T-helper 17 cell (primary cell): Measurements from ENCODE around the gene ADARB2. TPM values are rescaled to one million over a fixed set of nuclear protein-coding genes. Genes with fewer than 3 reads are reported as not detected.
"Not testable (repeated sequence)": the region's sequence is repeated elsewhere in the genome, so short reads cannot be mapped to it uniquely, and the experiment has no call there.

Source experiments
- ATAC-seq: fragments of 150-1000 bp; cut with Tn5 transposase; 2 replicates; pipeline ENCODE4 v1.10.0; 2021; ENCODE audit warnings: mild to moderate bottlenecking, moderate library complexity
- DNase-seq, 3 donors: peaks; one replicate each; pipeline versions ENCODE4 v3.0.0 to v3.0.0-alpha.2; 2020 to 2021
- H3K9me3 ChIP-seq: one replicate; pipeline ENCODE4 v1.7.0; 2013; ENCODE audit warnings: low read length, mild to moderate bottlenecking; ENCODE audit not compliant: control insufficient read depth, poor library complexity, severe bottlenecking
- H3K27ac Mint-ChIP-seq: one replicate; pipeline ENCODE4 v1.8.0; 2022; ENCODE audit warnings: mild to moderate bottlenecking, moderate library complexity, mixed read lengths
- H3K27me3 Mint-ChIP-seq: one replicate; pipeline ENCODE4 v1.8.0; 2022; ENCODE audit warnings: mixed read lengths
- H3K36me3 Mint-ChIP-seq: one replicate; pipeline ENCODE4 v1.8.0; 2022; ENCODE audit warnings: low read depth, mixed read lengths
- H3K4me1 Mint-ChIP-seq: one replicate; pipeline ENCODE4 v1.8.0; 2022; ENCODE audit warnings: mild to moderate bottlenecking, mixed read lengths
- H3K4me3 Mint-ChIP-seq: one replicate; pipeline ENCODE4 v1.8.0; 2022; ENCODE audit warnings: mild to moderate bottlenecking, moderate library complexity, mixed read lengths
- total RNA-seq, 4 donors: library from RNA in 2 of 4; stranded (reverse) in 2 of 4; gene quantifications; one replicate each; pipeline ENCODE4 v1.2.3 and lab custom pipeline; 2022 to 2026

The ADARB2 gene
- total RNA-seq, 2 donors from 2014 or later = 0.18 TPM; not detected in 1

DNA sequence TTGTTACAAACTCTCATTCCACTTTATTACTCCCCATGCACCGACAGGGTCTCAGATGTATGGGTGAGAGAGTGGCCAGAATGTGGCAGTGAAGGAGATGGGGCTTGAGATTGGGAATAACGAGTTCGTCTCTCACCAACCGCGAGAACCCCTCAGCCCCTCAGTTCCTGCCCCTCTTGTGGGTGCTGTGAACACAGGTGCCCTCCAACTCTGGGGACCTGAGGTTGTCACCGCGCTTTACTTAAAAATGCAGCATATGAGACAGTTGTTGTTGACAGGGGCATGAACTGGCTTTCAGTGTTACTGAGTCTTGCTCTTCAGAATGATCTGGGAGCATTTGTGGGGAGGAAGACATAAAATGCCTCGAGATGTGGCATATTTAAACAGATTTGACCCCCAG is 391.1 kb downstream of the ADARB2 start:
- ATAC-seq (no peak), DNase-seq (no peak)
- peaks cover 4% of the 10 kb centered on the region for H3K36me3 Mint-ChIP-seq
- H3K4me1 Mint-ChIP-seq = peaks cover 2% of the 10 kb centered on the region
- no peak overlapping the region for H3K4me3 Mint-ChIP-seq
- peaks cover 29% of the 10 kb centered on the region for H3K27me3 Mint-ChIP-seq
- no peaks in the 10 kb centered on the region for H3K9me3 ChIP-seq
- no peak overlapping the region for H3K27ac Mint-ChIP-seq

DNA sequence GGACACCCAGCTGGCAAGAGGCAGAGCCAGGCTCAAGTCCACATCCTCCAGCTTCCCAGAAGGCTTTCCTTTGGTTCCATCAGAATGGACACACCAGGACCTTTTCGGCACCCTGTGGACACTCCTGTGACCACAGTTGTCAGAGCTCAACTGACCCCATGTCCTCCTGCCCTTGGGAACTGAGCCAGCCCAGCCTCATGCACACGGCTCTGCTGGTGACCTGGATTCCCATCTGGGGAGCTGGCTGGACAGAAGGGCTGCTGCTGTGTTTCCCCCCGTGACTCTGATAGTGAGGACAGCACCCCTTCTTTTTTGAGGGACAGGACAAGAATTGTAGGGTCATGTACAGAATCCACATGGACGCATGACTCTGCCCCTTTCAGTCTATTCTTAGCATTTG is 392.0 kb downstream of the ADARB2 start:
- Mint-ChIP-seq H3K27ac (no peak overlapping the region), H3K27me3 (peaks cover 29% of the 10 kb centered on the region)

GRCh38 chr10:1344846-1345245 is 392.5 kb downstream of the ADARB2 start:
- no peak overlapping the region for H3K27ac Mint-ChIP-seq
- H3K27me3 Mint-ChIP-seq = peaks cover 25% of the 10 kb centered on the region
- H3K4me1 Mint-ChIP-seq = peaks cover 2% of the 10 kb centered on the region
- H3K36me3 Mint-ChIP-seq = peaks cover 4% of the 10 kb centered on the region
- H3K4me3 Mint-ChIP-seq = no peak overlapping the region
- no peak for DNase-seq
- no peak for ATAC-seq
- H3K9me3 ChIP-seq = no peaks in the 10 kb centered on the region

More for the DNA sequence above, 392.0 kb downstream of the ADARB2 start:
- ATAC-seq = no peak
- Mint-ChIP-seq H3K36me3 (peaks cover 4% of the 10 kb centered on the region), H3K4me1 (peaks cover 2% of the 10 kb centered on the region), H3K4me3 (no peak overlapping the region)
- no peaks in the 10 kb centered on the region for H3K9me3 ChIP-seq
- DNase-seq = no peak

GRCh38 chr10:1344408-1344807 is 392.9 kb downstream of the ADARB2 start:
- Mint-ChIP-seq H3K4me3 (no peak overlapping the region), H3K4me1 (no peaks in the 10 kb centered on the region), H3K27me3 (peaks cover 21% of the 10 kb centered on the region), H3K36me3 (peaks cover 3% of the 10 kb centered on the region), H3K27ac (no peak overlapping the region)
- DNase-seq (no peak), ATAC-seq (no peak)
- H3K9me3 ChIP-seq = no peaks in the 10 kb centered on the region

GRCh38 chr10:1343176-1343575 is 394.1 kb downstream of the ADARB2 start:
- no peaks in the 10 kb centered on the region for H3K4me1 Mint-ChIP-seq
- H3K9me3 ChIP-seq = no peaks in the 10 kb centered on the region
- H3K27me3 Mint-ChIP-seq = peaks cover 16% of the 10 kb centered on the region
- DNase-seq = no peak
- peaks cover 2% of the 10 kb centered on the region for H3K36me3 Mint-ChIP-seq
- ATAC-seq = no peak
- no peak overlapping the region for H3K4me3 Mint-ChIP-seq
- no peak overlapping the region for H3K27ac Mint-ChIP-seq

DNA sequence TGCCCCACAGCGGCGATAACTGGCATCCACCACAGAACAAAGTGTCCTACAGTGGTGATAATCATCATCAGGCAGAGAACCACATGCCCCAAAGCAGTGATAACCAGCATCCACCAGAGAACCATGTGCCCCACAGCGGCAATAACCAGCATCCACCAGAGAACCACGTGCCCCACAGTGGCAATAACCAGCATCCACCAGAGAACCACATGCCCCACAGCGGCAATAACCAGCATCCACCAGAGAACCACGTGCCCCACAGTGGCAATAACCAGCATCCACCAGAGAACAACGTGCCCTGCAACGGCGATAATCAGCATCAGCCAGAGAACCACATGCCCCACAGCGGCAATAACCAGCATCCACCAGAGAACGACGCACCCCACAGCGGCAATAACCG is 396.3 kb downstream of the ADARB2 start:
- H3K4me1 Mint-ChIP-seq, ATAC-seq, H3K4me3 Mint-ChIP-seq, DNase-seq, H3K9me3 ChIP-seq, H3K36me3 Mint-ChIP-seq, H3K27ac Mint-ChIP-seq: not testable (repeated sequence)
- H3K27me3 Mint-ChIP-seq = peaks cover 25% of the 10 kb centered on the region

- ATAC-seq (no peak), DNase-seq (no peak)
- H3K27me3 Mint-ChIP-seq = peaks cover 33% of the 10 kb centered on the region
- no peaks in the 10 kb centered on the region for H3K4me1 Mint-ChIP-seq
- no peak overlapping the region for H3K4me3 Mint-ChIP-seq
- H3K9me3 ChIP-seq = no peaks in the 10 kb centered on the region
- no peaks in the 10 kb centered on the region for H3K36me3 Mint-ChIP-seq
- H3K27ac Mint-ChIP-seq = no peak overlapping the region
These were observed 397.9 kb downstream of the ADARB2 start for GRCh38 chr10:1339396-1339795.

DNA sequence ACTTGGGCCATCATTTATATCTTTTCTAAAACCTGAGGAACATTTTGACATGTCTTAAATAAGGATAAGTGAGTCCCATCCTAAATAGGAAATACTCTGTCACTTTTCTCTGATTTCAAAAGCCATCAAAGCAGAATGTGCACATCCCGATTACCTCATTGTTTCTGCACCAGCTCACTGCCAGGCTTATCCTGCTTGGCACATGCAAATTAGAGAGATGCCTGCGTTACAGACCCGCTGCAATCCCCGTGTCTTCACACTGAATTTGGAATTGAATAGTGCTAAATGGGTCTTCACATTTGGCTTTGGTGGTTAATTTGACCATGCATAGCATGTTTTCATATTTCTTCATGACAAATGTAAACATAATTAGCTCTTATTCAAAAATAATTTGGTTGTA is 401.7 kb downstream of the ADARB2 start:
- no peak overlapping the region for H3K27ac Mint-ChIP-seq
- no peaks in the 10 kb centered on the region for H3K4me1 Mint-ChIP-seq
- no peak for ATAC-seq
- peaks cover 3% of the 10 kb centered on the region for H3K9me3 ChIP-seq
- H3K4me3 Mint-ChIP-seq = no peak overlapping the region
- H3K36me3 Mint-ChIP-seq = no peaks in the 10 kb centered on the region
- DNase-seq = no peak
- peaks cover 56% of the 10 kb centered on the region for H3K27me3 Mint-ChIP-seq

GRCh38 chr10:1333981-1334380 is 403.3 kb downstream of the ADARB2 start:
- Mint-ChIP-seq H3K4me1 (no peaks in the 10 kb centered on the region), H3K27me3 (peaks cover 65% of the 10 kb centered on the region), H3K27ac (no peak overlapping the region), H3K4me3 (no peak overlapping the region), H3K36me3 (no peaks in the 10 kb centered on the region)
- ATAC-seq (no peak), DNase-seq (no peak)
- H3K9me3 ChIP-seq = peaks cover 3% of the 10 kb centered on the region

DNA sequence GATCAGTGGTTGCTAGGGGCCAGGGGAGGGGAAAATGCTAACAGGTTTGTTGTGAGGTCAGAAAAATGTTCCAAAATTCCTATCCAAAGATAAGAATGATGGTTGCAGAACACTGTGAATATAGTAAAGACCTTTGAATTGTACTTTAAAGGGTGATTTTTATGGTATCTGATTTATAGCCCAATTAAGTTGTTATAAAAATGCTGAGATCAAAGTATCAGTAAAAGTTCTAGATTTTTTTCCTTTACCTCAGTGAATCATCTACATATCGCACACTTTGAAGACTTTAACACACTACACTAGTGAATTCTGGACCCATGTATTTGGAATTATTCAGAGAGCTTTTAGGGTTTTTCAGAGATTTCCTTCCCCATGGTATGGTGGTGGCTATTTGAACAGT is 405.8 kb downstream of the ADARB2 start:
- H3K4me1 Mint-ChIP-seq = no peaks in the 10 kb centered on the region
- H3K27me3 Mint-ChIP-seq = peaks cover 56% of the 10 kb centered on the region
- no peak overlapping the region for H3K27ac Mint-ChIP-seq
- ATAC-seq (no peak), DNase-seq (no peak)
- H3K36me3 Mint-ChIP-seq = no peaks in the 10 kb centered on the region
- no peak overlapping the region for H3K4me3 Mint-ChIP-seq
- peaks cover 3% of the 10 kb centered on the region for H3K9me3 ChIP-seq

DNA sequence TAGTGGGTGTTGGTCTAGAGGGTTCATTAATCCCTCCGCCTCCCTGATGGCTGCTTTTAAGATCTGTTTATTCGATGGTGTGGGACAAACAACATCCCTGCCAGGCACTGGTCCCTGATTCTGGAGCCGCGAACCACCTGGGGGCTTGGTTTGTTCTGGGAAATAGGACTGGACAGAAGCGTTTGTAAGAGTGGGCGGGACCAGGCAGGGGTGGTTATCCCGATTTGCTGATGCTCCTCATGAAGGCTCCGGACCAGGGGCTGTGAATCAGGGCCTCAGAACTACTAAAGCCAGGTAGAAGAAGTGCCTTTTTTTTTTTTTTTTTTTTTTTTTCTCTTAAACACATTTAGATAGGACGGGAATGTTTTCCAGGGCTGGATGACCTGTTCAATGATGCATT is 407.7 kb downstream of the ADARB2 start:
- Mint-ChIP-seq H3K27ac (no peak overlapping the region), H3K36me3 (no peaks in the 10 kb centered on the region), H3K27me3 (peaks cover 38% of the 10 kb centered on the region)

GRCh38 chr10:1328981-1329614 is 408.2 kb downstream of the ADARB2 start:
- H3K4me1 Mint-ChIP-seq = no peaks in the 10 kb centered on the region
- peaks cover 38% of the 10 kb centered on the region for H3K27me3 Mint-ChIP-seq
- peaks cover 3% of the 10 kb centered on the region for H3K9me3 ChIP-seq
- no peaks in the 10 kb centered on the region for H3K36me3 Mint-ChIP-seq
- no peak for DNase-seq
- ATAC-seq = no peak
- H3K4me3 Mint-ChIP-seq = no peak overlapping the region
- H3K27ac Mint-ChIP-seq = no peak overlapping the region

More for the DNA sequence above, 407.7 kb downstream of the ADARB2 start:
- DNase-seq (no peak), ATAC-seq (no peak)
- H3K4me1 Mint-ChIP-seq = no peaks in the 10 kb centered on the region
- peaks cover 3% of the 10 kb centered on the region for H3K9me3 ChIP-seq
- no peak overlapping the region for H3K4me3 Mint-ChIP-seq

DNA sequence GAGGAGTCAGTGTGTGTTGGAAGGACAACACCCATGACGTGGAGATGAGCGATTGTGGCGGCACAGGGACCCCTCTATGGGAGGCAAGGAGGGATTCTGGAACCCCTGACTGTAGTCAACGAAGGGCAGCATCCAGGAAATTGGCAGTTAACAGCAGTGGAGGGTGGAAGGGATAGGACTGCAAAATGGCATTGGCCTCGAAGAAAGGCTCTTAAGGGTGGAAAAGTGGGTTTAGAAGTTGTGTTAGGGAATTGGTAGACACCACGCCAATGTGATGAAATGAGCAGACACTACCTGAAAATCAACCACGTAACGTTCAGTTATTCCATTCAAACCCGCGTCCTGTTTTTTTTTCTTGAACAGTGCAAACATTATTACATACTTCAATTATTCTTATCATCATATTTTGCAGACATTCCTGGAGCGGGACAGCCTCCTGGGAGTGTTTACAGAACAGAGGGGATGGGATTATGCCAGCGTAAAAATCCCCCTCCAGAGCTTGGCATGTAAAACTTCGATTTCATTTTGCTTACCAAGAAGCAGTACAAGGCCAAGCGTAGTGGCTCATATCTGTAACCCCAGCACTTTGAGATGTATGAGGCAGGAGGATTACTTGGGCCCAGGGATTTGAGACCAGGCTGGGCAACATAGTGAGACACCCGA is 409.0 kb downstream of the ADARB2 start:
- no peaks in the 10 kb centered on the region for H3K36me3 Mint-ChIP-seq
- DNase-seq = no peak
- peaks cover 37% of the 10 kb centered on the region for H3K27me3 Mint-ChIP-seq
- no peak overlapping the region for H3K27ac Mint-ChIP-seq
- H3K9me3 ChIP-seq = no peaks in the 10 kb centered on the region
- no peaks in the 10 kb centered on the region for H3K4me1 Mint-ChIP-seq
- H3K4me3 Mint-ChIP-seq = no peak overlapping the region
- no peak for ATAC-seq

- DNase-seq = no peak
- peaks cover 37% of the 10 kb centered on the region for H3K27me3 Mint-ChIP-seq
- H3K27ac Mint-ChIP-seq = no peak overlapping the region
- H3K36me3 Mint-ChIP-seq = no peaks in the 10 kb centered on the region
- H3K4me3 Mint-ChIP-seq = no peak overlapping the region
- no peak for ATAC-seq
- H3K9me3 ChIP-seq = no peaks in the 10 kb centered on the region
- no peaks in the 10 kb centered on the region for H3K4me1 Mint-ChIP-seq
These were observed 409.6 kb downstream of the ADARB2 start for GRCh38 chr10:1327759-1328158.
